Renal pelvis (tissue), 4 donors: Measurements from ENCODE around the gene SFXN2. TPM values are rescaled to one million over a fixed set of nuclear protein-coding genes. Genes with fewer than 3 reads are reported as not detected.
"Not testable (repeated sequence)": the region's sequence is repeated elsewhere in the genome, so short reads cannot be mapped to it uniquely, and the experiment has no call there.

Experiments used
- DNase-seq: peaks from one replicate; pipeline ENCODE4 v3.0.0-alpha.2; 2013
- polyA plus RNA-seq, 3 donors: library from polyadenylated mRNA; unstranded; fragments of 120-200 nt; gene quantifications; one replicate each; pipeline ENCODE4 v1.2.1, GENCODE V29; 2013; ENCODE audit not compliant: insufficient read length in 3 of 3

The SFXN2 gene
- polyA plus RNA-seq, 3 donors = 53.6 to 80.0 (median 70.4) TPM

GRCh38 chr10:102677331-102678067, 36.9 kb upstream of the SFXN2 start:
- no peak for DNase-seq

DNA sequence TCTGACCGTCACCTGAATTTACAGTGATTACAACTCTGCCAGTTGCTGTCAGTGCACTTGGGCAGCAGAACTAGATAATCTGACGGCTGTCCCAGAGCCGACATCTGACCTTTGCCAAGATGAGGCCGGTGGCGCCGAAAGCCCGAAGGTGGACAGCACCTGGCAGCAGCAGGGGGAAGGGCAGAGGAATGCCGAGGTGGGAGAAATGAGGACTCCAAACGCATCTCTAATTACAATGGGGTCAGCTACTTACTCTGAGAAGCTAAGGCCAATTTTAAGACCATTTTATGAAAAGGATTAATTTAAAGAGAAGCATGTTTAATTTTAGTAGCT, 36.4 kb upstream of the SFXN2 start:
- DNase-seq = no peak

DNA sequence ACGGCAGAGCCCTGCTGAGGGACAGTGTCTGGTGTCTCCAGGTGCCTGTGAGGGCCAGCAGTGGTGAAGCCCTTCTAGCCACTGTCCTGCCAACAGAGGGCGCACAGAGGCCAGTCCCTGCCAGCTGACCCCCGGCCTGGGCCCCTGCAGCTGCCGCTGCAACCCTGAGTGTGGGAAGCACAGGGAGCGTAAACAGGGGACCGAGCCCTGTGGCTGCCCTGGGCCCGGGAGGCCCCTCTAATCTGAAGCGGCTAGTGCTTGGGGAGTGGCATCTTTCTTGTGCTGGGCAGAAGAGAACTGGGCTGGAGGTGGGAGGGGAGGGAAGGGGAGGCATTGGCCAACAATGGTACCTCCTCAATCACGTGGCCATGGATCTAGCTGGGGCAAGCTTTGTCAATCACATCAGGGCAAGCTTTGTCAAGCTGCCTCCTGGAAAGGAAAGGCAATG, 35.6 kb upstream of the SFXN2 start:
- no peak for DNase-seq

- no peak for DNase-seq
These were observed 34.8 kb upstream of the SFXN2 start for GRCh38 chr10:102679596-102679995.

- DNase-seq = no peak
These were observed 32.7 kb upstream of the SFXN2 start for GRCh38 chr10:102681696-102682095.

DNA sequence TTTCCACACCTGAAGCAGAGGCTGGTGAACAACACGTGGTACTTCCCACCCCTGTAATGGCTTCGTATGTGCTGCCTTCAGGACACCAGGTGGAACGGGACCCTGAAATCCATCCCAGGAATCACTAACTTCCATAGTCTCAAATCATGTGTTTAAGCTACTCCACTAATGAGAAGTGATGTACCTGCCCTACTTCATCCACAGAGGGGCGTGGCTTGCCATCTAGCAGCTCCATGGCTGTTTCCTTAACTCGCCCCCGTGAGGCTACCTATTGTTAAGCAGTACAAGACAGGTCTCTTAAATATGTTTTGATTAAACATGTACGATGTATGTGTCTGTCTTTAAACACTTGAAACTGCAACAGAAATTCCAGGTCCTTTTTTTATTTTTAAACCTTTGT, 32.0 kb upstream of the SFXN2 start:
- DNase-seq = no peak

GRCh38 chr10:102682981-102683380, 31.5 kb upstream of the SFXN2 start:
- no peak for DNase-seq

DNA sequence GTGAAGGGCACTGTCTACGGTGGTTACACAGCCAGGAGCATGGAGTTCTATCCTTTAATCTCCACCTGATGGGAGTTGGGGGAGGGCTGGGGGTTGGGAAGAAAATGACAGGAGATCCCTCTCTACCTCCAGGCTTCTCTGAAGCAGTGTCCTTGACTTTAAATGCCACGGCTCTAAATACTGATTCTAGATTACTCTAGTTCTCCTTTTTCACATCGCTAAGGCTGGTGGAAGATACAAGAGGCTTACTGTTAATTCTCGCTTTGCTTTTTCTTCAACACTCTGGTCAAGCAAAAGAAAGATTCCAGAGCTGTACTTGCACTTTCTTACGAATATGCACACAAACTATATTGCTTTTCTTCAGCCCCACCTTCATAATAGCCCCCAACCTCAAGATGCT, 30.7 kb upstream of the SFXN2 start:
- DNase-seq = no peak

GRCh38 chr10:102691285-102692066, 23.0 kb upstream of the SFXN2 start:
- DNase-seq = no peak

DNA sequence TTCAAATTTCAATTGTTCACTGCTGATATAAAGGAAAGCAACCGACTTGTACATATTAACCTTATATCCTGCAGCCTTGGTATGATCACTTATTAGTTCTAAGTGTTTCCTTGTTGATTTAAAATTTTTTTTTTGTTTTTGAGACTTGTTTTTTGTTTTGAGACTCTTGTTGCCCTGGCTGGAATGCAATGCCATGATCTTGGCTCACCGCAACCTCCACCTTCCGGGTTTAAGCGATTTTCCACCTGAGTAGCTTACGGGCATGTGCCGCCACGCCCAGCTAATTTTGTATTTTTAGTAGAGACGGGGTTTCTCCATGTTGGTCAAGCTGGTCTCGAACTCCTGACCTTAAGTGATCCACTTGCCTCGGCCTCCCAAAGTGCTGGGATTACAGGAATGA, 19.0 kb upstream of the SFXN2 start:
- not testable (repeated sequence) for DNase-seq

GRCh38 chr10:102696736-102697135, 17.7 kb upstream of the SFXN2 start:
- DNase-seq = no peak

- DNase-seq = no peak
These were observed 15.5 kb upstream of the SFXN2 start for GRCh38 chr10:102698894-102699293.

- no peak for DNase-seq
These were observed 13.2 kb upstream of the SFXN2 start for GRCh38 chr10:102701272-102701671.

GRCh38 chr10:102701796-102702195, 12.6 kb upstream of the SFXN2 start:
- DNase-seq = no peak

GRCh38 chr10:102702742-102703141, 11.7 kb upstream of the SFXN2 start:
- no peak for DNase-seq

GRCh38 chr10:102704915-102705314, 9.5 kb upstream of the SFXN2 start:
- no peak for DNase-seq

DNA sequence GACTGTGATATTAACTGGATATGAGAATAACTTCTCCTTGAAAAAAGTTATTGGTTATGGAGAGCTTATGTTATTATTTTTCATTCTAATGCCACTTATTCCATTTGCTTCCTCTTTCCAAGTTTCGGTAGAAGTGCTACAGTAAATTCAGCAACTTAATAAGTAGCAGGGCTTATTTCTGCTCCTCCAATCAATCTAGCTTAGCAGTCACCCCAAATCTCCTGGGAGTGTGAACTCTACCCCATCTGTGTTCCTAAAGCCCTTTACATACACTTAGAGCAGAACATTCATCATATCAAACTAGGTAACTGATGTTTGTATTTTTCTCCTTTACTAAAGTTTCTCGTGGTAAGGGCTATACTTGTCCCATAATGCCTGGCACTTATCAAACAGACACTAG, 8.9 kb upstream of the SFXN2 start:
- DNase-seq = no peak

DNA sequence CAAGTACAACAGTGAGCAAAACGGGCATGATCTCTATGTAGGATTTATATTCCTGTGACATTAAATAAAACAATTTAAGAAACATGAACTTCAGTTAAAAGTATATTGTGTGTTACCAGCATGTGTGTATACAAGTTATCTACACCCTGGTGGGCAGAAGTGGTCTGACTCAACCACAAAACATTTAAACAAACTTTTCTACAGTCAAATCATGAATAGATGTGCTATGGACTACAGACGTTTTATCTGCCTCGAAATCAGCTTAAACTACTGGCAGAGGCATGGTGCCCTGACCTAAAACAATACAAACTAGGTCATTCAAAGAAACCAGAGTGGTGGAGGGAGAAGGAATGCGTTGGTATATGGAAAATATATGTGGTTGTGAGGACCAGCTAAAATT, 3.8 kb upstream of the SFXN2 start:
- no peak for DNase-seq

DNA sequence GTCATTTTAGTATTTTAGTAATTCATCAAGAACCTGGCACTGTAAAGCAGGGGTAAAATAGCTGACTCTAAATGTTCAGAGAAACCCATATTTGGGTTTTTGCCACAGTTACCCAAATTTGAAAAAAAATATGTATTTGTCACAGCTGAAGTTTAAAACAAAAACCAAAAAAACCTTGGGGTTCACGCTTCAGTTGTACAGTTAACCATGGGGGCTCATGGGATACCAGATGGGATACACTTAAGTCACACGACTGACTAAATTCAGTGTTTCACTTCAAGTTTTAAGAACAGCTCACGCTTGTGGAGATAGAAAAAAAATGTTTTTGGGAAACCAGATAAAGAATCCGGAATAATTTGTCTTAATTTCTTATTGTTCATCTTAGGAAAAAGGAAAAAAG, 2.3 kb upstream of the SFXN2 start:
- DNase-seq = no peak

DNA sequence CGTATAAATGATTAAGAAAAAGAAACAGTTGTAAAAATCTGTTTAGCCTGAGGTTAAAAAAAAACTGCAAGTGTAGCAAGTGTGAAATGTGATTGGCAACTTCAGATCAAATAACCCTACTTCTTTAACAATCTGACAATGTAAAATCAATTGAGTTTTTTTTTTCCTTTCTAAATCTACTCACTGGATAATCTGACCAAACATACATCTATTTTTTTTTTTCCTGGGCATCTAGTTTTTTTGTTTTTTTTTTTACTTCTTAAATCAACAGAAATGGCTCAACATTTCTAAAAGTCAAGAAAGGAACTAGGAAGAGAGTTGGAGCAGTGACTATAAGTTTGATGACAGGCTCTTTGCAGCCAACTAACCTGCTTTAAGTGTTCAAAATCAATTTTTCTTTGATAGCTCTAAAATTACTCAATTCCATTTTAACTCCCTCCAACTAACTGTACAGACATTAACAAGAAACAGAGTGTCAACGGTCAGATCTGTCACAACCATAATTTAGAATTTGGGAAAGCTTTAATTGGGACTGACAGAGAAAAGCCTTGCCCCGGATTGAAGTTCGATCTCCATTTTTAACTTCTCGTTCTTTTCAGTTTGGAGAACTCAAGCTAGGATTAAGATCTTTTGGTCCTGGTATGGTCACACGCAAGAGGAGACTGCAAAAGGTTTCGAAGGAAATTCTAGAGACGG, 1.4 kb upstream of the SFXN2 start:
- DNase-seq = no peak

GRCh38 chr10:102713539-102713813, 960 bp upstream of the SFXN2 start:
- no peak for DNase-seq

GRCh38 chr10:102713814-102714620, 419 bp upstream of the SFXN2 start, which contains the start of gene ARL3:
ARL3 (minus strand) TSS chr10:102714397; CDS start chr10:102714275, 122 bp downstream.
- peak; percentile 99 for DNase-seq
